Astrocyte (in vitro differentiated cells and primary cell): ENCODE measurements around the gene SLC22A13. TPM values are rescaled to one million over a fixed set of nuclear protein-coding genes. Genes with fewer than 3 reads are reported as not detected.

Experiments used
- DNase-seq: peaks from one replicate; pipeline ENCODE4 v3.0.0-alpha.2; 2010; ENCODE audit warnings: low read depth
- FAIRE-seq: peaks from 2 replicates; lab custom pipeline; 2011; peaks lifted over from hg19 to GRCh38; lab: Jason Lieb, UNC
- H2AFZ ChIP-seq: 2 replicates; pipeline ENCODE4 v1.6.0; 2012; ENCODE audit warnings: low read depth, low read length, inconsistent platforms
- H3K27ac ChIP-seq: 2 replicates; pipeline ENCODE4 v1.5.1; 2011; ENCODE audit warnings: low read depth, low read length, inconsistent platforms
- H3K27me3 ChIP-seq: 2 replicates; pipeline ENCODE4 v1.6.0; 2011; ENCODE audit warnings: low read length, inconsistent platforms; ENCODE audit not compliant: insufficient read depth
- H3K36me3 ChIP-seq: 2 replicates; pipeline ENCODE4 v1.5.1; 2011; ENCODE audit warnings: low read length, inconsistent platforms; ENCODE audit not compliant: insufficient read depth
- H3K4me1 ChIP-seq: 2 replicates; pipeline ENCODE4 v1.5.1; 2011; ENCODE audit warnings: low read length, inconsistent platforms; ENCODE audit not compliant: insufficient read depth
- H3K4me2 ChIP-seq: 2 replicates; pipeline ENCODE4 v1.6.0; 2012; ENCODE audit warnings: low read length, inconsistent platforms
- H3K4me3 ChIP-seq: 2 replicates; pipeline ENCODE4 v1.5.1; 2011; ENCODE audit warnings: low read depth, mild to moderate bottlenecking, low read length, inconsistent platforms; ENCODE audit not compliant: insufficient read depth
- H3K79me2 ChIP-seq: 2 replicates; pipeline ENCODE4 v1.6.0; 2012; ENCODE audit warnings: mild to moderate bottlenecking, low read length, inconsistent platforms; ENCODE audit not compliant: insufficient read depth
- H3K9ac ChIP-seq: 2 replicates; pipeline ENCODE4 v1.6.0; 2012; ENCODE audit warnings: mild to moderate bottlenecking, low read length, inconsistent platforms
- H3K9me3 ChIP-seq: 2 replicates; pipeline ENCODE4 v1.5.1; 2012; ENCODE audit warnings: low read depth, mild to moderate bottlenecking, low read length, inconsistent platforms; ENCODE audit not compliant: insufficient read depth
- H4K20me1 ChIP-seq: 2 replicates; pipeline ENCODE4 v1.6.0; 2012; ENCODE audit warnings: low read length, inconsistent platforms; ENCODE audit not compliant: insufficient read depth
- H3K27ac Mint-ChIP-seq: one replicate; pipeline ENCODE4 v1.8.0; 2021; ENCODE audit warnings: mild to moderate bottlenecking, mixed read lengths; ENCODE audit not compliant: unreplicated experiment
- H3K27me3 Mint-ChIP-seq: one replicate; pipeline ENCODE4 v1.8.0; 2021; ENCODE audit warnings: low read depth, mixed read lengths; ENCODE audit not compliant: unreplicated experiment
- H3K36me3 Mint-ChIP-seq: one replicate; pipeline ENCODE4 v1.8.0; 2021; ENCODE audit warnings: low read depth, mixed read lengths; ENCODE audit not compliant: unreplicated experiment
- H3K4me1 Mint-ChIP-seq: one replicate; pipeline ENCODE4 v1.8.0; 2021; ENCODE audit warnings: low read depth, mixed read lengths; ENCODE audit not compliant: unreplicated experiment
- H3K4me3 Mint-ChIP-seq: one replicate; pipeline ENCODE4 v1.8.0; 2021; ENCODE audit warnings: mild to moderate bottlenecking, moderate library complexity, mixed read lengths; ENCODE audit not compliant: unreplicated experiment
- H3K9me3 Mint-ChIP-seq: one replicate; pipeline ENCODE4 v1.8.0; 2021; ENCODE audit warnings: mild to moderate bottlenecking, mixed read lengths; ENCODE audit not compliant: unreplicated experiment
- CTCF ChIP-seq: IDR thresholded peaks from 2 replicates; pipeline ENCODE4 v1.5.1; 2011; ENCODE audit warnings: low read depth, mild to moderate bottlenecking, inconsistent platforms, low read length, moderate library complexity; ENCODE audit not compliant: insufficient read depth
- EZH2 ChIP-seq: IDR thresholded peaks from 2 replicates; pipeline ENCODE4 v1.6.1; 2012; ENCODE audit warnings: mild to moderate bottlenecking, low read length, inconsistent platforms; ENCODE audit not compliant: insufficient read depth
- total RNA-seq: library from RNA; stranded (reverse); gene quantifications from 2 replicates; pipeline ENCODE4 v1.2.1, GENCODE V29; 2021

SLC22A13 gene
- total RNA-seq, 1 donor from 2014 or later: 1.8 TPM

GRCh38 chr3:38281895-38282686, 16.5 kb downstream of the SLC22A13 start, which contains the start of gene SLC22A14:
Gene SLC22A14, plus strand, starts transcription at chr3:38282294. Its CDS starts 23,733 bp downstream, at chr3:38306027.
- TF ChIP-seq CTCF: no peak
- TF ChIP-seq EZH2: no peak
- Mint-ChIP-seq H3K4me3 (no peak within 1 kb of the TSS), H3K4me1 (no peaks in the 10 kb centered on the region), H3K27me3 (no peaks in the 10 kb centered on the region), H3K27ac (no peak within 1 kb of the TSS), H3K36me3 (peaks cover 46% of the 10 kb centered on the region), H3K9me3 (peaks cover 4% of the 10 kb centered on the region)
- no peaks in the 10 kb centered on the region for H3K4me1 ChIP-seq
- no peaks in the 10 kb centered on the region for H3K79me2 ChIP-seq
- H3K9me3 ChIP-seq: no peaks in the 10 kb centered on the region
- no peaks in the 10 kb centered on the region for H3K36me3 ChIP-seq
- no peak within 1 kb of the TSS for H3K9ac ChIP-seq
- no peaks in the 10 kb centered on the region for H3K27me3 ChIP-seq
- no peak within 1 kb of the TSS for H2AFZ ChIP-seq
- H4K20me1 ChIP-seq: no peaks in the 10 kb centered on the region
- H3K4me2 ChIP-seq: no peak within 1 kb of the TSS
- H3K4me3 ChIP-seq: no peak within 1 kb of the TSS
- H3K27ac ChIP-seq: no peak within 1 kb of the TSS
- DNase-seq: no peak
- FAIRE-seq: no peak

GRCh38 chr3:38283810-38284755, 18.5 kb downstream of the SLC22A13 start:
- Histone ChIP-seq H3K79me2 (no peaks in the 10 kb centered on the region), H2AFZ (no peak overlapping the region), H3K9ac (no peak overlapping the region), H3K4me1 (no peaks in the 10 kb centered on the region), H4K20me1 (no peaks in the 10 kb centered on the region), H3K4me3 (no peak overlapping the region), H3K27me3 (no peaks in the 10 kb centered on the region), H3K4me2 (no peak overlapping the region), H3K27ac (no peak overlapping the region), H3K9me3 (no peaks in the 10 kb centered on the region), H3K36me3 (no peaks in the 10 kb centered on the region)
- TF ChIP-seq EZH2 (no peak), CTCF (no peak)
- H3K4me1 Mint-ChIP-seq: no peaks in the 10 kb centered on the region
- H3K27ac Mint-ChIP-seq: no peak overlapping the region
- H3K27me3 Mint-ChIP-seq: no peaks in the 10 kb centered on the region
- no peaks in the 10 kb centered on the region for H3K9me3 Mint-ChIP-seq
- H3K36me3 Mint-ChIP-seq: peaks cover 28% of the 10 kb centered on the region
- DNase-seq: peak; percentile 48
- H3K4me3 Mint-ChIP-seq: no peak overlapping the region
- FAIRE-seq: peak; percentile 13
